ENCODE data around the gene PRSS1.

Gene PRSS1

GRCh38 chr7:142796501-142797390, 47.5 kb downstream of the PRSS1 start:
- DNase-seq, result no peak

- DNase-seq, result no peak
These were observed 48.4 kb downstream of the PRSS1 start for GRCh38 chr7:142797391-142798377.

- DNase-seq, result no peak
These were observed 49.5 kb downstream of the PRSS1 start for GRCh38 chr7:142798451-142799436.

GRCh38 chr7:142799437-142799835, 50.2 kb downstream of the PRSS1 start:
- no peak for DNase-seq

- no peak for DNase-seq
These were observed 50.8 kb downstream of the PRSS1 start for GRCh38 chr7:142800088-142800487.

- no peak for DNase-seq
These were observed 51.5 kb downstream of the PRSS1 start for GRCh38 chr7:142800699-142801260.

GRCh38 chr7:142801601-142802295, 52.5 kb downstream of the PRSS1 start:
- DNase-seq, result no peak

GRCh38 chr7:142802301-142802700, 53.0 kb downstream of the PRSS1 start:
- DNase-seq, result no peak
